Neutrophil (primary cell): ENCODE data around the gene LUC7L3.

ENCODE experiments used
- H3K27ac ChIP-seq: fragments of 200-600 bp; sonication (generic); 2 replicates; pipeline ENCODE4 v1.5.1; 2016; ENCODE audit warnings: mild to moderate bottlenecking, moderate library complexity
- H3K27me3 ChIP-seq: fragments of 200-600 bp; sonication (generic); 2 replicates; pipeline ENCODE4 v1.6.0; 2016; ENCODE audit warnings: mild to moderate bottlenecking
- H3K36me3 ChIP-seq: fragments of 200-600 bp; sonication (generic); 2 replicates; pipeline ENCODE4 v1.5.1; 2017
- H3K4me1 ChIP-seq, 2 experiments: fragments of 200-600 bp in 1 of 2; sonication (generic) in 1 of 2; 1 replicate in 1 of 2; 2 replicates in 1 of 2; pipeline versions ENCODE4 v1.5.1 to v1.6.1; 2013 to 2016; ENCODE audit warnings: low read depth in 1 of 2, low read length in 1 of 2, mild to moderate bottlenecking in 1 of 2, moderate library complexity in 1 of 2; ENCODE audit not compliant: control insufficient read depth in 1 of 2, insufficient read depth in 1 of 2
- H3K4me3 ChIP-seq, 2 experiments: fragments of 200-600 bp in 1 of 2; sonication (generic) in 1 of 2; 1 replicate in 1 of 2; 2 replicates in 1 of 2; pipeline ENCODE4 v1.5.1; 2013 to 2016; ENCODE audit warnings: low read depth in 1 of 2, low read length in 1 of 2, mild to moderate bottlenecking in 1 of 2, moderate library complexity in 1 of 2
- H3K9me3 ChIP-seq: fragments of 200-600 bp; sonication (generic); 2 replicates; pipeline ENCODE4 v1.5.1; 2016
- TF ChIP-seq, protein P1 (sequence below): fragments of 200-600 bp; sonication (generic); IDR thresholded peaks from 2 replicates; pipeline ENCODE4 v1.5.1; 2016; ENCODE audit warnings: antibody characterized with exemption

The LUC7L3 gene

DNA sequence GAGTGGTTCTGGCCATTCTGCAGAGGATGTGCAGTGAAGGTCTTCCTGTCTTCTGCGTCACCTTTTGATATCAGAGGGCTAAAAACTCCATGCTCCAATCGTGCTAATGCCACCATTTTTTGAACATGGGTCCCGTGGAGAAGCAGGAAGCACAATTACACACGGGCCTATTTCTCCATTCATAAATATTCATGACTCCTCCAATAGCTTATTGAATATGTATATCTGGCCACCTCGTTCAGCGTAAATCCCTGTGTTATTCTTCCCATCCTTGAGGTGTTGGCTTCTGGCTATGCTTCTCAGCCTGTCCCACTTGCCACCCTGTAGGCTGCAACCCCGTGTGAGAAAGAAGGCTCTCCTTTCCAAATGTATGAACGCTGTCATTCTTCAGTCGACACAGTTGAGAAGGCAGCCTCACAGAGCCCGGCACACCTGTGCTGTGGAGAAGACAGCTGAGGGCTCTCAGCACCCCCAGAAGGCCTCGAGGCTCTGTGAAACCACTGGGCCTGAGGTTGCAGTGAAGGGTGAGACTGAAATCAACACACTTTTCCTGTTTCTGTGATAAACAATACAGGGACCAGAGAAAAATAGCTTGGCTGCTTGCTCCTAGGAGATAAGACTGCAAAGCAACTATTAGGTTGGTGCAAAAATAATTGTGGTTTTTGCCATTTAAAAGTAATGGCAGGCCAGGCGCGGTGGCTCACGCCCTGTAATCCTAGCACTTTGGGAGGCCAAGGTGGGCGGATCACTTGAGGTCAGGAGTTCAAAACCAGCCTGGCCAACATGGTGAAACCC is 52.8 kb downstream of the LUC7L3 start:
- no peaks in the 10 kb centered on the region for H3K9me3 ChIP-seq
- no peaks in the 10 kb centered on the region for H3K4me1 ChIP-seq
- H3K27me3 ChIP-seq: no peaks in the 10 kb centered on the region
- H3K36me3 ChIP-seq: no peaks in the 10 kb centered on the region
- TF ChIP-seq, protein P1, sequence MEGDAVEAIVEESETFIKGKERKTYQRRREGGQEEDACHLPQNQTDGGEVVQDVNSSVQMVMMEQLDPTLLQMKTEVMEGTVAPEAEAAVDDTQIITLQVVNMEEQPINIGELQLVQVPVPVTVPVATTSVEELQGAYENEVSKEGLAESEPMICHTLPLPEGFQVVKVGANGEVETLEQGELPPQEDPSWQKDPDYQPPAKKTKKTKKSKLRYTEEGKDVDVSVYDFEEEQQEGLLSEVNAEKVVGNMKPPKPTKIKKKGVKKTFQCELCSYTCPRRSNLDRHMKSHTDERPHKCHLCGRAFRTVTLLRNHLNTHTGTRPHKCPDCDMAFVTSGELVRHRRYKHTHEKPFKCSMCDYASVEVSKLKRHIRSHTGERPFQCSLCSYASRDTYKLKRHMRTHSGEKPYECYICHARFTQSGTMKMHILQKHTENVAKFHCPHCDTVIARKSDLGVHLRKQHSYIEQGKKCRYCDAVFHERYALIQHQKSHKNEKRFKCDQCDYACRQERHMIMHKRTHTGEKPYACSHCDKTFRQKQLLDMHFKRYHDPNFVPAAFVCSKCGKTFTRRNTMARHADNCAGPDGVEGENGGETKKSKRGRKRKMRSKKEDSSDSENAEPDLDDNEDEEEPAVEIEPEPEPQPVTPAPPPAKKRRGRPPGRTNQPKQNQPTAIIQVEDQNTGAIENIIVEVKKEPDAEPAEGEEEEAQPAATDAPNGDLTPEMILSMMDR: no peak
- no peak overlapping the region for H3K4me3 ChIP-seq
- no peak overlapping the region for H3K27ac ChIP-seq

DNA sequence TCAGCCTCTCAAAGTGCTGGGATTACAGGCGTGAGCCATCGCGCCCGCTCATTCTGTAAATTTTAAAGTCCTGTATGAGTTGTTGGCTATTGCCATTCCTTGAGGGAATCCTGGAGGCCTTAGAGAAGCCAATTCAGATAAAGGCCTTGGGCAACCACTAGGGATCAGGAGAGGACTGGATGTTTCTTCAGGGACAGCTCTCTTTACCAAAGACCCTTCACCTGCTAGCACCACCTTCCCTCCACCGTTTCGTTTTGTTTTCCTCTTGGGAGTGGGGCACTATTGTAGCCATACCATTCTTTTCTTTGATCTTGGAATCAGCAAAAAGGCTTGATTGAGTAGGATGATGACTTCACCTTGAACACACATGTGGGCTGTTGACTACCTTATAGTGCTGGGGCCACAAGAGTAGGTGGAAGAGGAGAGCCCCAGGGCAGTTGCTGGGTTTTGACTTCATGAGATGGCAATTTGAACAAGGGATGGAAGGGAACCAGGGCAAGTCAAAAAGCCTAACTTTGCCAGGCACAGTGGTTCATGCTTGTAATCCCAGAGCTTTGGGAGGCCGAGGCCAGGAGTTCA is 54.9 kb downstream of the LUC7L3 start:
- Histone ChIP-seq H3K27ac (no peak overlapping the region), H3K4me1 (no peaks in the 10 kb centered on the region), H3K9me3 (no peaks in the 10 kb centered on the region), H3K36me3 (no peaks in the 10 kb centered on the region), H3K4me3 (no peak overlapping the region), H3K27me3 (no peaks in the 10 kb centered on the region)
- TF ChIP-seq, protein P1: no peak

DNA sequence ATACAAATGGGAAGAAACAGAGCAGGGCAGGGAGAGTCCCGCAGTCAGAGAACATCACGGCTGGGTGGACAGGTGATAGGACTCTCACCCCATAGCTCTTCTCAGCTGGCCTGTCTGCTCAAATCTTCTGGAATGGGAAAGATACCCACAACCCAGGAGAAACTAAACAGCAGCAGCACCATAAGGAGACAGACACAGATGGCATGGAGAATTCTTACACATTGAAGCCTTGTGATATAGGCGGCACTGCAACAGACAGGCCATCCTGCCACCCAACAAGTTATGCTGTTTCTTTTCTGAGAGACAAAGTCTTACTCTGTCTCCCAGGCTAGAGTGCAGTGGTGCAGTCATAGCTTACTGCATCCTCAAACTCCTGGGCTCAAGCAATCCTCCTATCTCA is 56.5 kb downstream of the LUC7L3 start:
- Histone ChIP-seq H3K4me3 (no peak overlapping the region), H3K27ac (no peak overlapping the region), H3K36me3 (no peaks in the 10 kb centered on the region), H3K9me3 (no peaks in the 10 kb centered on the region), H3K4me1 (no peaks in the 10 kb centered on the region), H3K27me3 (peaks cover 4% of the 10 kb centered on the region)
- TF ChIP-seq, protein P1: no peak

DNA sequence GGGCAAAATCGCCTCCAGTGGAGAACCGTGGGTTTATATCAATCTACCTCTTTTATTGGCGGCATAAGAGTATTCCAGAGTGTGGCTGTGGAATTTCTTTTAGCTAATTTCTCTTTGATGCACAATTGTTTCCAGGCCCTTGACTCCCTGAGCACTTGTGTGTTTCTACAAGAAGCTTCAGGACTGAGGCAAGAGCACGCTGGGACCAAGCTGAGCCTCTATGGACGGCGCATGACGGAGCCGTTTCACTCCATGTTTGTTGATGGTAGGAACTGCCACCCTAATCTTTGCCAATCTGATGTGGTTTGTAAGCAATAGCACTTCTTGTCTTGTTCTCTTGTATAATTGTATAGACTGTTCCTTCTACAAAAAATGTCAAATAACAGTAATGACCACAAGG is 59.1 kb downstream of the LUC7L3 start:
- H3K9me3 ChIP-seq: no peaks in the 10 kb centered on the region
- H3K4me3 ChIP-seq: no peak overlapping the region
- TF ChIP-seq, protein P1: no peak
- no peaks in the 10 kb centered on the region for H3K36me3 ChIP-seq
- H3K27ac ChIP-seq: no peak overlapping the region
- H3K4me1 ChIP-seq: no peaks in the 10 kb centered on the region
- H3K27me3 ChIP-seq: peaks cover 15% of the 10 kb centered on the region

DNA sequence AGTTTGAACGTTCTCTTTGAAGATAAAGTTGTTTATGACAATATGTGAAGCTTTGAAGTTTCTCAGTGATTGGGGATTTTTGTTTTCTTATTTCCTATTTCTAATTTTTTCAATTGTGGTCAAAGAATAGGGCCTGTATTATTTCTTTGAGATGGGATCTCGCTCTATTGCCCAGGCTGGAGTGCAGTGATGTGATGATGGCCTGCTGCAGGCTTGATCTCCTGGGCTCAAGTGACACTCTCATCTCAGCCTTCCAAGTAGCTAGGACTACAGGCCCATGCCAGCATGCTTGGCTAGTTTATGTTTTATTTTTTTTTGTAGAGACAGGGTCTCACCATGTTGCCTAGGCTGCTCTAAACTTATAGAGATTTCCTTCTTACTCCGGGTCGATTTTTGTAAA is 59.6 kb downstream of the LUC7L3 start:
- Histone ChIP-seq H3K4me1 (no peaks in the 10 kb centered on the region), H3K4me3 (no peak overlapping the region), H3K27me3 (peaks cover 15% of the 10 kb centered on the region), H3K27ac (no peak overlapping the region), H3K36me3 (no peaks in the 10 kb centered on the region), H3K9me3 (no peaks in the 10 kb centered on the region)
- TF ChIP-seq, protein P1: no peak
